Suprapubic skin (tissue), 4 donors: ENCODE results near the gene HSPA1A. TPM values are rescaled to one million over a fixed set of nuclear protein-coding genes. Genes with fewer than 3 reads are reported as not detected.
"Not testable (repeated sequence)": the region's sequence is repeated elsewhere in the genome, so short reads cannot be mapped to it uniquely, and the experiment has no call there.

Source experiments
- DNase-seq, 2 donors: peaks; one replicate each; pipeline ENCODE4 v3.0.0-alpha.2; 2019; ENCODE audit warnings: low spot score in 2 of 2
- H3K27ac ChIP-seq: fragments of 200-600 bp; sonication (generic); one replicate; pipeline ENCODE4 v1.5.1; 2019
- H3K27me3 ChIP-seq: fragments of 200-600 bp; sonication (generic); one replicate; pipeline ENCODE4 v1.5.1; 2019
- H3K36me3 ChIP-seq: fragments of 200-600 bp; sonication (generic); one replicate; pipeline ENCODE4 v1.5.1; 2019
- H3K4me1 ChIP-seq: fragments of 200-600 bp; sonication (generic); one replicate; pipeline ENCODE4 v1.5.1; 2019
- H3K4me3 ChIP-seq: fragments of 200-600 bp; sonication (generic); one replicate; pipeline ENCODE4 v1.5.1; 2019; ENCODE audit warnings: mild to moderate bottlenecking
- H3K9me3 ChIP-seq: fragments of 200-600 bp; sonication (generic); one replicate; pipeline ENCODE4 v1.5.1; 2019
- CTCF ChIP-seq, 2 donors: fragments of 200-600 bp in 1 of 2; fragments of 450-650 bp in 1 of 2; sonication (generic) in 1 of 2; IDR thresholded peaks; one replicate each; pipeline ENCODE4 v1.5.1; 2016 to 2019; ENCODE audit warnings: antibody characterized with exemption in 2 of 2, mild to moderate bottlenecking in 1 of 2, moderate library complexity in 1 of 2
- EP300 ChIP-seq: sonication (generic); formaldehyde crosslinking; IDR thresholded peaks from one replicate; pipeline ENCODE4 v1.6.1; 2017; ENCODE audit warnings: antibody characterized with exemption
- POLR2A ChIP-seq, 2 donors: fragments of 450-650 bp; IDR thresholded peaks; one replicate each; pipeline ENCODE4 v1.6.1; 2017; ENCODE audit warnings: antibody characterized with exemption in 2 of 2, mild to moderate bottlenecking in 2 of 2, moderate library complexity in 2 of 2
- POLR2AphosphoS5 ChIP-seq, 3 donors: sonication (generic); formaldehyde crosslinking; IDR thresholded peaks; one replicate each; pipeline ENCODE4 v1.6.1; 2017; ENCODE audit warnings: antibody characterized with exemption in 3 of 3
- WGBS: methylation state at CpG from one replicate; pipeline ENCODE4 v1.1.5; 2018; 5-methylcytosine and 5-hydroxymethylcytosine counted together
- total RNA-seq, 4 donors: library from RNA; depleted of rRNA; stranded (reverse); fragments of >200 nt; gene quantifications; one replicate each; pipeline ENCODE4 v1.1.0, GENCODE V29; 2016

Gene HSPA1A
- total RNA-seq, 4 donors from 2014 or later: 200 to 464 (median 408) TPM

- H3K36me3 ChIP-seq: peaks cover 39% of the 10 kb centered on the region
- H3K27me3 ChIP-seq: no peaks in the 10 kb centered on the region
- H3K4me3 ChIP-seq: no peak overlapping the region
- no peak overlapping the region for H3K27ac ChIP-seq
- 82% methylated on average over 12 of the region's 12 CpGs for WGBS
- H3K4me1 ChIP-seq: peaks cover 45% of the 10 kb centered on the region
- DNase-seq: no peak
- TF ChIP-seq POLR2AphosphoS5 (IDR thresholded peaks at IDR 0.05) (no peak), POLR2A (IDR thresholded peaks at IDR 0.05) (no peak), CTCF (IDR thresholded peaks at IDR 0.05) (no peak), EP300 (no peak)
- no peaks in the 10 kb centered on the region for H3K9me3 ChIP-seq
Observed at GRCh38 chr6:31792761-31793171, 22.6 kb upstream of the HSPA1A start.

GRCh38 chr6:31793927-31794245 lies 21.5 kb upstream of the HSPA1A start:
- Histone ChIP-seq H3K4me3 (peak overlapping the region; percentile 70), H3K4me1 (peaks cover 45% of the 10 kb centered on the region), H3K36me3 (peaks cover 32% of the 10 kb centered on the region), H3K27ac (peak overlapping the region; percentile 97)
- not testable (repeated sequence) for H3K9me3 ChIP-seq, H3K27me3 ChIP-seq, DNase-seq
- 89% methylated on average over 6 of the region's 6 CpGs for WGBS

GRCh38 chr6:31794294-31794865 lies 21.0 kb upstream of the HSPA1A start:
- DNase-seq: no peak
- TF ChIP-seq CTCF (IDR thresholded peaks at IDR 0.05): no peak
- no peak for TF ChIP-seq POLR2A (IDR thresholded peaks at IDR 0.05)
- TF ChIP-seq POLR2AphosphoS5 (IDR thresholded peaks at IDR 0.05): no peak
- TF ChIP-seq EP300: no peak
- Histone ChIP-seq H3K4me1 (peaks cover 43% of the 10 kb centered on the region), H3K27me3 (no peaks in the 10 kb centered on the region), H3K36me3 (peaks cover 29% of the 10 kb centered on the region), H3K9me3 (no peaks in the 10 kb centered on the region), H3K4me3 (peak overlapping the region; percentile 70), H3K27ac (peak overlapping the region; percentile 97)
- WGBS: 7% methylated on average over 7 of the region's 7 CpGs

GRCh38 chr6:31794866-31795615 lies 20.3 kb upstream of the HSPA1A start:
- Histone ChIP-seq H3K27ac (peak overlapping the region; percentile 97), H3K4me3 (peak overlapping the region; percentile 70), H3K27me3 (no peaks in the 10 kb centered on the region), H3K36me3 (peaks cover 24% of the 10 kb centered on the region), H3K4me1 (peaks cover 43% of the 10 kb centered on the region), H3K9me3 (no peaks in the 10 kb centered on the region)
- TF ChIP-seq POLR2A (IDR thresholded peaks at IDR 0.05): no peak
- no peak for TF ChIP-seq POLR2AphosphoS5 (IDR thresholded peaks at IDR 0.05)
- TF ChIP-seq CTCF (IDR thresholded peaks at IDR 0.05): no peak
- no peak for TF ChIP-seq EP300
- WGBS: under 1% methylated on average over 36 of the region's 44 CpGs
- no peak for DNase-seq

- no peaks in the 10 kb centered on the region for H3K9me3 ChIP-seq
- H3K27ac ChIP-seq: peak within 1 kb of the TSS; percentile 97
- peaks cover 21% of the 10 kb centered on the region for H3K36me3 ChIP-seq
- H3K4me1 ChIP-seq: peaks cover 43% of the 10 kb centered on the region
- 0% methylated on average over 24 of the region's 75 CpGs for whole genome bisulfite sequencing
- DNase-seq: peak; percentile 95 to 97
- peak within 1 kb of the TSS; percentile 70 for H3K4me3 ChIP-seq
- TF ChIP-seq CTCF (IDR thresholded peaks at IDR 0.05) (peak; percentile 72 to 91), EP300 (no peak), POLR2A (IDR thresholded peaks at IDR 0.05) (peak in 1 of 2 donors; percentile 23), POLR2AphosphoS5 (IDR thresholded peaks at IDR 0.05) (peak in 1 of 3 donors; percentile 17)
- no peaks in the 10 kb centered on the region for H3K27me3 ChIP-seq
Observed at GRCh38 chr6:31795616-31796298, 19.6 kb upstream of the HSPA1A start, which contains the start of gene VARS1. VARS1 (minus strand) TSS chr6:31795752; CDS start chr6:31795217, 535 bp downstream.
